HEK293T (cell line): Measurements from ENCODE around the gene CD3D.
"Not testable (repeated sequence)": the region's sequence is repeated elsewhere in the genome, so short reads cannot be mapped to it uniquely, and the experiment has no call there.

Source experiments
- CTCF ChIA-PET: fragments of 350-600 bp; formaldehyde crosslinking; extraction: SDS; loops from one replicate; lab custom pipeline; 2021; ENCODE audit warnings: antibody characterized with exemption, inconsistent platforms; lab: Yijun Ruan, JAX
- POLR2A ChIA-PET: fragments of 350-600 bp; formaldehyde crosslinking; extraction: SDS; loops from one replicate; lab custom pipeline; 2020; ENCODE audit warnings: antibody characterized with exemption, inconsistent platforms; lab: Yijun Ruan, JAX
- DNase-seq: peaks from one replicate; pipeline ENCODE4 v3.0.0; 2012; ENCODE audit warnings: mixed read lengths; ENCODE audit errors: extremely low spot score
- ARNT ChIP-seq: fragments of 450-650 bp; IDR thresholded peaks from 2 replicates; pipeline ENCODE4 v1.6.1; 2017; ENCODE audit warnings: mild to moderate bottlenecking
- BHLHE40 ChIP-seq: fragments of 450-650 bp; IDR thresholded peaks from 2 replicates; pipeline ENCODE4 v1.6.1; 2016; ENCODE audit warnings: mild to moderate bottlenecking, moderate library complexity, borderline replicate concordance
- CTBP1 ChIP-seq: fragments of 450-650 bp; IDR thresholded peaks from 2 replicates; pipeline ENCODE4 v1.6.1; 2016; ENCODE audit warnings: borderline replicate concordance
- ELF4 ChIP-seq: fragments of 450-650 bp; IDR thresholded peaks from 2 replicates; pipeline ENCODE4 v1.6.1; 2017; ENCODE audit warnings: antibody characterized with exemption
- FOXA1 ChIP-seq: fragments of 450-650 bp; IDR thresholded peaks from 2 replicates; pipeline ENCODE4 v1.6.1; 2016; ENCODE audit warnings: mild to moderate bottlenecking
- FOXK2 ChIP-seq: fragments of 450-650 bp; IDR thresholded peaks from 2 replicates; pipeline ENCODE4 v1.6.1; 2016; ENCODE audit warnings: mild to moderate bottlenecking
- FOXM1 ChIP-seq: fragments of 450-650 bp; IDR thresholded peaks from 2 replicates; pipeline ENCODE4 v1.6.1; 2017; ENCODE audit warnings: mild to moderate bottlenecking, borderline replicate concordance
- HDGF ChIP-seq: fragments of 450-650 bp; IDR thresholded peaks from 2 replicates; pipeline ENCODE4 v1.6.1; 2017; ENCODE audit warnings: antibody characterized with exemption, borderline replicate concordance
- L3MBTL2 ChIP-seq: fragments of 450-650 bp; conservative IDR thresholded peaks from 2 replicates; pipeline ENCODE4 v1.6.1; 2016; ENCODE audit warnings: mild to moderate bottlenecking
- LEF1 ChIP-seq: fragments of 450-650 bp; IDR thresholded peaks from 2 replicates; pipeline ENCODE4 v1.6.1; 2017; ENCODE audit warnings: mild to moderate bottlenecking, borderline replicate concordance
- NFRKB ChIP-seq: fragments of 450-650 bp; IDR thresholded peaks from 2 replicates; pipeline ENCODE4 v1.6.1; 2016; ENCODE audit warnings: mild to moderate bottlenecking, moderate library complexity
- PKNOX1 ChIP-seq: fragments of 450-650 bp; IDR thresholded peaks from 2 replicates; pipeline ENCODE4 v1.6.1; 2016
- SP1 ChIP-seq: fragments of 450-650 bp; IDR thresholded peaks from 2 replicates; pipeline ENCODE4 v1.6.1; 2017
- SUZ12 ChIP-seq: fragments of 450-650 bp; IDR thresholded peaks from 2 replicates; pipeline ENCODE4 v1.6.1; 2016; ENCODE audit warnings: mild to moderate bottlenecking
- TARDBP ChIP-seq: fragments of 450-650 bp; IDR thresholded peaks from 2 replicates; pipeline ENCODE4 v1.6.1; 2016
- ZNF384 ChIP-seq: fragments of 450-650 bp; IDR thresholded peaks from 2 replicates; pipeline ENCODE4 v1.6.1; 2016

The CD3D gene

GRCh38 chr11:118310781-118311485, 31.6 kb downstream of the CD3D start:
- CTCF ChIA-PET = no interaction called here
- DNase-seq = no peak
- POLR2A ChIA-PET = no interaction called here
- no peak for TF ChIP-seq BHLHE40
- TF ChIP-seq ZNF384 = no peak
- TF ChIP-seq L3MBTL2 = no peak
- no peak for TF ChIP-seq FOXM1
- TF ChIP-seq ARNT = no peak
- TF ChIP-seq LEF1 = no peak
- TF ChIP-seq FOXK2 = no peak
- no peak for TF ChIP-seq CTBP1
- TF ChIP-seq NFRKB = no peak
- TF ChIP-seq FOXA1 = no peak
- no peak for TF ChIP-seq TARDBP
- TF ChIP-seq ELF4 = no peak
- TF ChIP-seq SUZ12 = no peak

GRCh38 chr11:118310271-118310670, 32.2 kb downstream of the CD3D start:
- TF ChIP-seq NFRKB = no peak
- no peak for TF ChIP-seq CTBP1
- DNase-seq = no peak
- ChIA-PET POLR2A (no interaction called here), CTCF (no interaction called here)

GRCh38 chr11:118308995-118309528, 33.4 kb downstream of the CD3D start:
- CTCF ChIA-PET, DNase-seq, POLR2A ChIA-PET: not testable (repeated sequence)

GRCh38 chr11:118306556-118306955, 35.9 kb downstream of the CD3D start:
- POLR2A ChIA-PET = no interaction called here
- no peak for TF ChIP-seq HDGF
- TF ChIP-seq ARNT = no peak
- no peak for TF ChIP-seq SUZ12
- CTCF ChIA-PET = no interaction called here
- DNase-seq = no peak

GRCh38 chr11:118305726-118306125, 36.8 kb downstream of the CD3D start:
- TF ChIP-seq LEF1 = no peak
- no peak for TF ChIP-seq FOXK2
- TF ChIP-seq SP1 = no peak
- TF ChIP-seq BHLHE40 = no peak
- TF ChIP-seq FOXA1 = no peak
- TF ChIP-seq PKNOX1 = no peak
- TF ChIP-seq FOXM1 = no peak
- no peak for TF ChIP-seq ARNT
- no peak for TF ChIP-seq ZNF384
- TF ChIP-seq TARDBP = no peak
- POLR2A ChIA-PET = no interaction called here

GRCh38 chr11:118304568-118305248, 37.8 kb downstream of the CD3D start, which contains the start of gene CD3E:
TSS of gene CD3E (plus strand) at chr11:118304730. CDS start at chr11:118304953, 223 bp downstream.
- ChIA-PET POLR2A (no interaction called here), CTCF (no interaction called here)
- TF ChIP-seq SUZ12 = no peak
- no peak for TF ChIP-seq LEF1
- no peak for TF ChIP-seq FOXM1
- TF ChIP-seq L3MBTL2 = no peak
- TF ChIP-seq NFRKB = no peak
- TF ChIP-seq FOXK2 = no peak
- TF ChIP-seq SP1 = no peak
- no peak for TF ChIP-seq PKNOX1
- TF ChIP-seq CTBP1 = no peak
- no peak for TF ChIP-seq FOXA1
- TF ChIP-seq ZNF384 = no peak
- no peak for TF ChIP-seq BHLHE40
- no peak for TF ChIP-seq TARDBP
- TF ChIP-seq ELF4 = no peak
- no peak for DNase-seq

More at GRCh38 chr11:118305726-118306125, 36.8 kb downstream of the CD3D start:
- CTCF ChIA-PET = no interaction called here
- no peak for DNase-seq

GRCh38 chr11:118304227-118304567, 38.3 kb downstream of the CD3D start:
- POLR2A ChIA-PET = no interaction called here
- DNase-seq = no peak
- CTCF ChIA-PET = no interaction called here
- TF ChIP-seq ELF4 (no peak), TARDBP (no peak), SUZ12 (no peak), LEF1 (no peak), FOXM1 (no peak), NFRKB (no peak), FOXK2 (no peak), ARNT (no peak), L3MBTL2 (no peak), HDGF (no peak), FOXA1 (no peak), SP1 (no peak)
